ENCODE results near the gene LANCL2.

DNA sequence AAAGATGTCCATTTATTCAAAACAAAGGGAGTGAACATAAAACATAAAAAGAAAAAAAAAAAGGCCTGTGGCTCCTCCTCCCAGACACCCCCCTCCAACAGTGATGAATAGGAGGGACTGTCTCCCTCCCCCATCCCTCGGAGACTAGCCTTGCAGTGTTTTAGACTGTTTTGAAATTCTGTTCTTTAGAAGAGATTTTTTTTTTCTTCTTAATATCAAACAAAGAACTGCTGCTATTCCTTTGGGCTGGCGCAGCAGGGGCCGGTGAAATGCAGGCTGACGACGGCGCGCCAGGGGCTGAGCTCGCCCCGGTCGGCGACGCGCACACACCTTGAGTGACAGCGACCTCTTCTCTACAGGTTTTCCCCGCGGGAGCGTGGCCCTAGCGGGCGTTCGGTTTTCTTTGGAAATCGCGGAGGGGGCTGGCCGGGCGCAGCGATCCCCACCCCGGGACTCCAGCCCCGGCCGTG is at the start of gene LANCL2:
- TF ChIP-seq POLR2A (IDR thresholded peaks at IDR 0.05; ENCODE audit: borderline replicate concordance, extremely low read depth, insufficient read depth, insufficient read length): no peak
- no peak for TF ChIP-seq JUND (IDR thresholded peaks at IDR 0.05)
- no peak for TF ChIP-seq POLR2AphosphoS5 (IDR thresholded peaks at IDR 0.05; ENCODE audit: low read depth, low read length)

Data from HCT116 (cell line).